HepG2 (cell line): Measurements from ENCODE around the gene NRK. TPM values are rescaled to one million over a fixed set of nuclear protein-coding genes. Genes with fewer than 3 reads are reported as not detected.

Experiments used
- ATAC-seq: fragments of 200-7000 bp; cut with Tn5 transposase; 3 replicates; pipeline ENCODE4 v1.9.1; 2020; ENCODE audit warnings: mild to moderate bottlenecking, moderate library complexity
- BruUV-seq: library from RNA; stranded (reverse); fragments of 400-500 nt; replicated peaks from 2 replicates; lab custom pipeline; 2021; lab: Mats Ljungman, UMichigan
- CTCF ChIA-PET: fragments of 300-600 bp; formaldehyde crosslinking; extraction: SDS; loops from one replicate; lab custom pipeline; 2021; ENCODE audit warnings: low total read pairs, inconsistent platforms, low intra/inter-chr PET ratio; lab: Yijun Ruan, JAX
- POLR2A ChIA-PET: fragments of 350-600 bp; sonication (Branson Sonifier 250); formaldehyde crosslinking; loops from one replicate; lab custom pipeline; 2020; ENCODE audit warnings: antibody characterized with exemption, inconsistent platforms; lab: Yijun Ruan, JAX
- DNase-seq: peaks from one replicate; pipeline ENCODE4 v3.0.0-alpha.2; 2015; ENCODE audit warnings: low spot score
- FAIRE-seq: peaks from 3 replicates; lab custom pipeline; 2011; peaks lifted over from hg19 to GRCh38; lab: Jason Lieb, UNC
- H2AFZ ChIP-seq: one replicate; pipeline ENCODE4 v1.6.1; 2011; ENCODE audit warnings: low read length, inconsistent platforms
- H3K27ac ChIP-seq: fragments of 300-600 bp; 3 replicates; pipeline ENCODE4 v1.8.0; 2011; ENCODE audit warnings: mixed run types, mild to moderate bottlenecking, mixed read lengths, low read length, inconsistent platforms; ENCODE audit not compliant: insufficient read depth; ENCODE audit errors: extremely low read length
- H3K27me3 ChIP-seq, 2 experiments: fragments of 200-600 bp in 1 of 2; 2 replicates in 1 of 2; 3 replicates in 1 of 2; pipeline versions ENCODE4 v1.6.0 to v1.8.0; 2011; ENCODE audit warnings: low read length in 2 of 2, mild to moderate bottlenecking in 2 of 2, moderate library complexity in 2 of 2, inconsistent platforms in 1 of 2; ENCODE audit not compliant: insufficient read depth in 2 of 2, control insufficient read depth in 1 of 2
- H3K36me3 ChIP-seq, 2 experiments: fragments of 200-600 bp in 1 of 2; replicated peaks in 1 of 2; 2 replicates in 1 of 2; 3 replicates in 1 of 2; pipeline versions ENCODE4 v1.5.1 to v1.8.0; 2011; ENCODE audit warnings: low read length in 2 of 2, inconsistent platforms in 1 of 2; ENCODE audit not compliant: insufficient read depth in 2 of 2, control insufficient read depth in 1 of 2
- H3K4me1 ChIP-seq: 2 replicates; pipeline ENCODE4 v1.5.1; 2012; ENCODE audit warnings: low read length, inconsistent platforms; ENCODE audit not compliant: insufficient read depth
- H3K4me2 ChIP-seq: 2 replicates; pipeline ENCODE4 v1.6.0; 2011; ENCODE audit warnings: low read depth, low read length, inconsistent platforms
- H3K4me3 ChIP-seq, 3 experiments: fragments of 200-600 bp in 1 of 3; sonication (generic), shearing (Covaris generic) in 1 of 3; replicated peaks in 1 of 3; 2 replicates each; pipeline ENCODE4 v1.5.1; 2011 to 2016; ENCODE audit warnings: low read length in 3 of 3, inconsistent platforms in 2 of 3, low read depth in 2 of 3, mild to moderate bottlenecking in 2 of 3, control low read depth in 1 of 3, mixed read lengths in 1 of 3; ENCODE audit not compliant: insufficient read depth in 1 of 3
- H3K79me2 ChIP-seq: one replicate; pipeline ENCODE4 v1.6.1; 2011; ENCODE audit warnings: low read length, inconsistent platforms; ENCODE audit not compliant: insufficient read depth
- H3K9ac ChIP-seq: 2 replicates; pipeline ENCODE4 v1.6.0; 2011; ENCODE audit warnings: mild to moderate bottlenecking, low read depth, low read length, inconsistent platforms; ENCODE audit not compliant: insufficient read depth
- H3K9me3 ChIP-seq: 2 replicates; pipeline ENCODE4 v1.5.1; 2012; ENCODE audit warnings: mild to moderate bottlenecking, low read length
- H4K20me1 ChIP-seq: 2 replicates; pipeline ENCODE4 v1.6.0; 2011; ENCODE audit warnings: inconsistent platforms, mild to moderate bottlenecking, low read length, moderate library complexity; ENCODE audit not compliant: insufficient read depth
- ELF4 ChIP-seq: sonication (generic); formaldehyde crosslinking; IDR thresholded peaks from 2 replicates; pipeline ENCODE4 v1.5.0; 2020; ENCODE audit warnings: missing genetic modification reagents, mild to moderate bottlenecking, moderate library complexity, borderline replicate concordance
- EP300 ChIP-seq, 3 experiments: sonication (generic) in 1 of 3; formaldehyde crosslinking in 1 of 3; IDR thresholded peaks; 2 replicates each; pipeline versions ENCODE4 v1.5.1 to v1.6.1; 2011 to 2020; ENCODE audit warnings: low read depth in 2 of 3, low read length in 2 of 3, borderline replicate concordance in 1 of 3, improper control_type of control experiment in 1 of 3, mild to moderate bottlenecking in 1 of 3, missing genetic modification reagents in 1 of 3, moderate library complexity in 1 of 3
- HCFC1 ChIP-seq: fragments of 150-350 bp; IDR thresholded peaks from 2 replicates; pipeline ENCODE4 v1.6.1; 2014; ENCODE audit warnings: low read depth, low read length
- HMGXB4 ChIP-seq, 2 experiments: sonication (generic) in 1 of 2; formaldehyde crosslinking in 1 of 2; IDR thresholded peaks; 2 replicates each; pipeline versions ENCODE4 v1.4.0 to v1.6.1; 2018 to 2020; ENCODE audit warnings: missing genetic modification reagents in 2 of 2, borderline replicate concordance in 1 of 2, low read depth in 1 of 2, mild to moderate bottlenecking in 1 of 2, missing biosample characterization in 1 of 2
- HNF4A ChIP-seq: sonication (generic); formaldehyde crosslinking; IDR thresholded peaks from 2 replicates; pipeline ENCODE4 v1.4.0; 2020; ENCODE audit warnings: missing genetic modification reagents
- MEIS2 ChIP-seq: sonication (generic); formaldehyde crosslinking; IDR thresholded peaks from 2 replicates; pipeline ENCODE4 v1.9.0; 2021; ENCODE audit warnings: mild to moderate bottlenecking, missing genetic modification reagents
- PBX2 ChIP-seq: IDR thresholded peaks from 2 replicates; pipeline ENCODE4 v1.6.1; 2016; ENCODE audit warnings: control low read depth
- TCF7L2 ChIP-seq: IDR thresholded peaks from 2 replicates; pipeline ENCODE4 v1.6.1; 2011; ENCODE audit warnings: mild to moderate bottlenecking, low read depth, low read length, moderate library complexity
- ZBTB39 ChIP-seq: sonication (generic); formaldehyde crosslinking; IDR thresholded peaks from 2 replicates; pipeline ENCODE4 v1.5.0; 2020; ENCODE audit warnings: missing genetic modification reagents
- ZNF260 ChIP-seq: sonication (generic); formaldehyde crosslinking; IDR thresholded peaks from 2 replicates; pipeline ENCODE4 v1.4.0; 2020; ENCODE audit warnings: missing genetic modification reagents, low read depth, mild to moderate bottlenecking, borderline replicate concordance
- ZNF570 ChIP-seq: sonication (generic); formaldehyde crosslinking; IDR thresholded peaks from 2 replicates; pipeline ENCODE4 v1.4.0; 2020; ENCODE audit warnings: mild to moderate bottlenecking, missing genetic modification reagents, borderline replicate concordance
- ZNF609 ChIP-seq: sonication (generic); formaldehyde crosslinking; IDR thresholded peaks from 2 replicates; pipeline ENCODE4 v1.4.0; 2020; ENCODE audit warnings: mild to moderate bottlenecking, missing genetic modification reagents, borderline replicate concordance
- WGBS: methylation state at CpG from one replicate; pipeline ENCODE4 v1.1.6; 2017; ENCODE audit warnings: low lambda C conversion rate; 5-methylcytosine and 5-hydroxymethylcytosine counted together
- in situ Hi-C: cut with HindIII; loops from 2 replicates; pipeline ENCODE4 v1.10.0; 2017; ENCODE audit warnings: low pct_unique_long_range_greater_than_20kb; ENCODE audit not compliant: extremely low pct_ligation_motif_present
- intact Hi-C: fragments of 100-400 bp; cut with micrococcal nuclease; formaldehyde crosslinking; loops from one replicate; pipeline ENCODE4 v1.10.0; 2022; ENCODE audit not compliant: unreplicated experiment
- polyA plus RNA-seq, 8 experiments: library from polyadenylated mRNA; depleted of rRNA in 3 of 8; stranded (reverse) in 7 of 8; unstranded in 1 of 8; fragments of >200 nt; fragmentation: Illumina TruSeq in 4 of 8; extraction: Trizol in 4 of 8; gene quantifications; 2 replicates each; pipeline versions ENCODE4 v1.2.1 to v1.2.3, GENCODE V29; 2011 to 2016; ENCODE audit warnings: low read depth in 4 of 8, missing spikeins in 1 of 8, mixed read lengths in 1 of 8; ENCODE audit not compliant: insufficient read depth in 1 of 8
- total RNA-seq, 5 experiments: library from RNA; depleted of rRNA; stranded (reverse); fragments of >200 nt; fragmentation: Illumina TruSeq; extraction: Trizol; gene quantifications; 2 replicates each; pipeline ENCODE4 v1.2.3, GENCODE V29; 2016; ENCODE audit warnings: low read depth in 1 of 5

Gene NRK
- total and polyA plus RNA-seq, 2 of the 13 experiments (the other 11 are each of a cell fraction or from before 2014, with no cell fraction given) = not detected

- no TSS peak for BruUV-seq
- no peaks in the 10 kb centered on the region for H3K27me3 ChIP-seq
- no peaks in the 10 kb centered on the region for H3K4me1 ChIP-seq
- no peak overlapping the region for H3K27ac ChIP-seq
- H4K20me1 ChIP-seq = no peaks in the 10 kb centered on the region
- no peak overlapping the region for H3K4me3 ChIP-seq
- POLR2A ChIA-PET = no interaction called here
- WGBS = 0% methylated on average over 1 of the region's 1 CpG
- no peaks in the 10 kb centered on the region for H3K36me3 ChIP-seq
- ATAC-seq = no peak
- no peaks in the 10 kb centered on the region for H3K9me3 ChIP-seq
- CTCF ChIA-PET = no interaction called here
- intact Hi-C loops = no loop called here
- in situ Hi-C loops = no loop called here
- H3K9ac ChIP-seq = no peak overlapping the region
- no peak overlapping the region for H2AFZ ChIP-seq
- H3K79me2 ChIP-seq = no peaks in the 10 kb centered on the region
- no peak for FAIRE-seq
- no peak overlapping the region for H3K4me2 ChIP-seq
- no peak for DNase-seq
- TF ChIP-seq HCFC1 (no peak), PBX2 (no peak), TCF7L2 (no peak), ELF4 (CRISPR knock-in tag) (no peak), MEIS2 (CRISPR knock-in tag) (no peak), ZNF260 (CRISPR knock-in tag) (no peak), HNF4A (no peak), EP300 (IDR thresholded peaks at IDR 0.05; ENCODE audit: low read depth in 2 of 2, low read length in 2 of 2) (no peak), EP300 (CRISPR knock-in tag; IDR thresholded peaks at IDR 0.05; ENCODE audit: borderline replicate concordance) (no peak), HMGXB4 (CRISPR knock-in tag; IDR thresholded peaks at IDR 0.05; ENCODE audit: borderline replicate concordance in 1 of 2, low read depth in 1 of 2) (no peak), ZBTB39 (no peak), ZNF570 (CRISPR knock-in tag) (no peak), ZNF609 (no peak)
These were observed 40.5 kb upstream of the NRK start for GRCh38 chrX:105781804-105782203.
